Left ventricle myocardium inferior (tissue), 1 donor: Measurements from ENCODE around the gene ATPAF2. TPM values are rescaled to one million over a fixed set of nuclear protein-coding genes. Genes with fewer than 3 reads are reported as not detected.

Source experiments
- DNase-seq: peaks from one replicate; pipeline ENCODE4 v3.0.0-alpha.2; 2020
- H3K27ac ChIP-seq: fragments of 200-600 bp; replicated peaks from 2 replicates; pipeline ENCODE4 v1.8.0; 2021
- H3K27me3 ChIP-seq: fragments of 200-600 bp; 2 replicates; pipeline ENCODE4 v1.8.0; 2021; ENCODE audit warnings: low read depth
- H3K36me3 ChIP-seq: fragments of 200-600 bp; 2 replicates; pipeline ENCODE4 v1.8.0; 2021
- H3K4me1 ChIP-seq: fragments of 200-600 bp; 2 replicates; pipeline ENCODE4 v1.8.0; 2021
- H3K4me3 ChIP-seq: fragments of 200-600 bp; 2 replicates; pipeline ENCODE4 v1.8.0; 2021; ENCODE audit warnings: mild to moderate bottlenecking, moderate library complexity
- H3K9me3 ChIP-seq: fragments of 200-600 bp; replicated peaks from 2 replicates; pipeline ENCODE4 v1.8.0; 2021
- intact Hi-C: fragments of 100-400 bp; cut with micrococcal nuclease; formaldehyde crosslinking; loops from one replicate; pipeline ENCODE4 v1.11.0; 2022
- long read RNA-seq: library from polyadenylated mRNA; unstranded; transcript quantifications from one replicate; pipeline ENCODE4 v2.0.0, GENCODE V29; 2021
- total RNA-seq: library from RNA; stranded (reverse); fragmentation: NEBNext Ultra II Directional; extraction: Animal tissue kit (Norgen Biotek cat#: 25700); gene quantifications from one replicate; pipeline ENCODE4 v1.2.1, GENCODE V29; 2021
- TF ChIP-seq, protein P1 (sequence below): fragments of 200-600 bp; IDR thresholded peaks from 2 replicates; pipeline ENCODE4 v1.8.0; 2021; ENCODE audit warnings: antibody characterized with exemption, mild to moderate bottlenecking, borderline replicate concordance
- donor health status: DM: no; HTN: yes; CAD: no; lungs with severe emphysema.

Gene ATPAF2
- 37.5 TPM for total RNA-seq
- long read RNA-seq, transcript ATPAF2-206 (8 exons, 1,564 nt) = major isoform, 38 of 47 reads
- long read RNA-seq, partial matches to known transcripts = 2 of 47 reads
- long read RNA-seq, other reads (novel, unspliced or antisense) = 7 of 47 reads

DNA sequence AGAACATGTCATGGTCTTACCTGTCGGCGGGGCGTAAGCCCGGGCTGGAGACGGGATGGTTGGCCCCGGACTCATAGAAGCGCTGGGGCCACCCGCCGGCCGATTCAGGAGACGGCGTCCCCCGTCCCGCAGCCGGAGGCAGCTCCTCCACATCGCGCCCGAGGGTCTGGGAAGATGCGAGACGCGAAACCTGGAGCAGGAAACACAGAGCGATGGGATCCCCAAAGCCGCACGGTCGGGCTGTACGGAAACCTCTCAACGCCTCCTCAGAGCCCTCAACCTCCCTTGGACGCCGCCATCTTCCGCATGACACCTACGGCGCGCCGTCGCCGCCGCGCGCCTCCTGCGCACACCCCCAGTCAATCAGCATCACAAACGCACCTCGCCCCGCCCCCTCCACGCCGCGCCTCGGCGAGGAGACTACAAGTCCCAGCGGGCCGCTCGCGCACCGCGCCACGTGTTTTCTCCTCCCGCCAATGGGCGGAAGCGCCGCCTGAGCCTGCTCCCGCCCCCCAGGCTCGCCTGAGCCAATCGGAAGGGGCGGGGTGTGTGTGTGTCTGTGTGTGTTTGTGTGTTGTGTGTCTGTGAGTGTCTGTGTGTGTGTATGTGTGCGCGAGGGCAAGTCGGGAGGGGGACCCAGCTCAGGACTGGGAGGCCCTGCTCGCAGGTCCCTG, at the start of gene ATPAF2, which contains the start of gene GID4:
TSS of gene ATPAF2 (minus strand) at position 308 of the 674 bp plus-strand sequence. CDS start at position 153, 155 bp downstream.
TSS of gene GID4 (plus strand) at position 548 of the 674 bp plus-strand sequence. CDS start at position 605, 57 bp downstream.
- H3K4me1 ChIP-seq = peaks cover 72% of the 10 kb centered on the region
- peak within 1 kb of the TSS; percentile 89 for H3K27ac ChIP-seq
- intact Hi-C loops = loop anchor here (10.0 kb wide), 1 partner anchor 144 kb away; no protein-coding TSS in a partner anchor
- H3K9me3 ChIP-seq = no peaks in the 10 kb centered on the region
- H3K36me3 ChIP-seq = no peaks in the 10 kb centered on the region
- no peaks in the 10 kb centered on the region for H3K27me3 ChIP-seq
- peak; percentile 100 for DNase-seq
- peak within 1 kb of the TSS; percentile 88 for H3K4me3 ChIP-seq
- TF ChIP-seq, protein P1, sequence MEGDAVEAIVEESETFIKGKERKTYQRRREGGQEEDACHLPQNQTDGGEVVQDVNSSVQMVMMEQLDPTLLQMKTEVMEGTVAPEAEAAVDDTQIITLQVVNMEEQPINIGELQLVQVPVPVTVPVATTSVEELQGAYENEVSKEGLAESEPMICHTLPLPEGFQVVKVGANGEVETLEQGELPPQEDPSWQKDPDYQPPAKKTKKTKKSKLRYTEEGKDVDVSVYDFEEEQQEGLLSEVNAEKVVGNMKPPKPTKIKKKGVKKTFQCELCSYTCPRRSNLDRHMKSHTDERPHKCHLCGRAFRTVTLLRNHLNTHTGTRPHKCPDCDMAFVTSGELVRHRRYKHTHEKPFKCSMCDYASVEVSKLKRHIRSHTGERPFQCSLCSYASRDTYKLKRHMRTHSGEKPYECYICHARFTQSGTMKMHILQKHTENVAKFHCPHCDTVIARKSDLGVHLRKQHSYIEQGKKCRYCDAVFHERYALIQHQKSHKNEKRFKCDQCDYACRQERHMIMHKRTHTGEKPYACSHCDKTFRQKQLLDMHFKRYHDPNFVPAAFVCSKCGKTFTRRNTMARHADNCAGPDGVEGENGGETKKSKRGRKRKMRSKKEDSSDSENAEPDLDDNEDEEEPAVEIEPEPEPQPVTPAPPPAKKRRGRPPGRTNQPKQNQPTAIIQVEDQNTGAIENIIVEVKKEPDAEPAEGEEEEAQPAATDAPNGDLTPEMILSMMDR = no peak

- peak; percentile 92 for DNase-seq
- H3K4me1 ChIP-seq = peaks cover 17% of the 10 kb centered on the region
- peak within 1 kb of the TSS; percentile 86 for H3K27ac ChIP-seq
- no peaks in the 10 kb centered on the region for H3K9me3 ChIP-seq
- intact Hi-C loops = no loop called here
- TF ChIP-seq, protein P1 = peak; percentile 16
- peaks cover 5% of the 10 kb centered on the region for H3K36me3 ChIP-seq
- no peaks in the 10 kb centered on the region for H3K27me3 ChIP-seq
- H3K4me3 ChIP-seq = peak within 1 kb of the TSS; percentile 85
These were observed 48.9 kb upstream of the ATPAF2 start, which contains the start of gene DRG2 for GRCh38 chr17:18087610-18088491. DRG2 (plus strand) TSS chr17:18087948; CDS start chr17:18088024, 76 bp downstream.

GRCh38 chr17:18084256-18084655, 45.3 kb upstream of the ATPAF2 start:
- TF ChIP-seq, protein P1 = no peak
- intact Hi-C loops = no loop called here
- Histone ChIP-seq H3K4me1 (peaks cover 17% of the 10 kb centered on the region), H3K27me3 (peaks cover 9% of the 10 kb centered on the region), H3K9me3 (no peaks in the 10 kb centered on the region), H3K36me3 (no peaks in the 10 kb centered on the region), H3K4me3 (no peak overlapping the region), H3K27ac (no peak overlapping the region)
- DNase-seq = no peak

- Histone ChIP-seq H3K27ac (no peak overlapping the region), H3K9me3 (no peaks in the 10 kb centered on the region), H3K4me3 (no peak overlapping the region), H3K4me1 (no peaks in the 10 kb centered on the region), H3K27me3 (peaks cover 41% of the 10 kb centered on the region), H3K36me3 (no peaks in the 10 kb centered on the region)
- DNase-seq = no peak
- TF ChIP-seq, protein P1 = no peak
- intact Hi-C loops = no loop called here
These were observed 40.6 kb upstream of the ATPAF2 start for GRCh38 chr17:18079543-18079942.

DNA sequence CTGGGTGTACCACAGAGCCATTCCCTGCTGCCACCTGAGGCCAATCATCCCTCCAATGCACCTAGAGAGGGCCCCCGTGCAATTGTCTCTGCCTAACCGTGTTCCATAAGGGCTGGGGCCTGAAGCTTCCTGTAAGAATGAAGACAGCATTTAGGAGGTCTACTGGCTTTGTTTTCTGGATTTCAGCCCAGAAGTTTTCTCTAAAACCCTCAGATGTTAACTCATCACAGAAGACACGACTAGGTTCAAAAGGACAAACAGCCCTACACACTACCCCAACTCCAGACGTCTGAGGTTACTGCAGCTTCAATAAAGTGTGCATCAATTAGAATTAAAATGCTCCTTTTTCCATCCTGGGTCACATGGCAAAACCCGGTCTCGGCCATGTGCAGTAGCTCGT, 38.0 kb upstream of the ATPAF2 start:
- H3K4me1 ChIP-seq = no peaks in the 10 kb centered on the region
- no peaks in the 10 kb centered on the region for H3K36me3 ChIP-seq
- no peak for DNase-seq
- no peaks in the 10 kb centered on the region for H3K9me3 ChIP-seq
- TF ChIP-seq, protein P1 = no peak
- H3K27ac ChIP-seq = no peak overlapping the region
- no peak overlapping the region for H3K4me3 ChIP-seq
- intact Hi-C loops = no loop called here
- H3K27me3 ChIP-seq = peaks cover 41% of the 10 kb centered on the region
